Measurements from ENCODE around the gene IMPDH2. TPM values are rescaled to one million over a fixed set of nuclear protein-coding genes. Genes with fewer than 3 reads are reported as not detected.

IMPDH2 gene
- 486 TPM for polyA plus RNA-seq (2012; ENCODE audit: insufficient read depth, insufficient read length)

DNA sequence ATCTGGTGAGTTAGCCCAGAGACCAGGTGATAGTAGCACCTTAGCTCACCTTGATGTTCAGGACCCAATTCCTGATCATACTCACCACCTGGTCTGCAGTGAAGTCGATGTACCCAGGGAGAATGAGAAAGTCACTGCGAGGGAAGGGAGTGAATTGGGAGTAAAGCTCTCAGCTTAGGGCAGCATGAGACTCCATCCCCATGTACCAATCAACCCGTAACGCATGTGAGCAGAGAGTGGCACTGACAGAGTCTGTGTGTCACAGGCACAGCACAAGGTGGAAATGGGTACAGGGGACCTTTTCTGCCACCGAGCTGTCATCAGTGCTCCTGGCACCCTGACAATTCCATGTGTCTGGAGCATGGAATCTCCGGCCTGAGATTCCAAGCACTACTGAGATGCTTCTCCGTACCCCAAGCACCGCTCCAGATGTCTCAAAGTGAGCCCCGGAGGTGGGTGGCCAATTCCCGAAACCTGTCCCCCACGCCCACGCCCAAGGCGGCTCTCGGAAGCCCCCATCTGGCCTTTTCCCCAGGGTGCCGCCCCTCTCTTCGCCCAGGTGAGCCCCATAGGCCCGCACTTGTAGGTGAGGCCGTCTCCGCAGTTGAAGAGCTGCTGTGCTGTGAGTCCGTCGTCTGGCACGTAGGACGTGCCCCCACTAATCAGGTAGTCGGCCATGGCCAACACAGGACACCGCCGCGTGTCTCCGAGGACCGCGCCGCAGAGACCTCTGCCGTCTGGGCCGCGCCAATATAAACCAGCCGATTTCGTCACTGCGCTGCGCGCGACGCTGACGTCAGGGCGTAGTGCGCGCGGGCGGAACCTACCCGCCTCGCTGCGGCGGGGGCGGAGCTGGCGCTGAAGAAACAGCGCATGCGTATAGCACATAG is at the start of gene IMPDH2:
Gene IMPDH2 (minus strand): TSS at position 726 of the 890 bp plus-strand sequence. CDS start 48 bp downstream, at position 678.
- DNase-seq (ENCODE audit: low read depth, low spot score) = peak; percentile 90
- peak within 1 kb of the TSS; percentile 89 for H3K4me3 ChIP-seq (ENCODE audit: low read length)

DNA sequence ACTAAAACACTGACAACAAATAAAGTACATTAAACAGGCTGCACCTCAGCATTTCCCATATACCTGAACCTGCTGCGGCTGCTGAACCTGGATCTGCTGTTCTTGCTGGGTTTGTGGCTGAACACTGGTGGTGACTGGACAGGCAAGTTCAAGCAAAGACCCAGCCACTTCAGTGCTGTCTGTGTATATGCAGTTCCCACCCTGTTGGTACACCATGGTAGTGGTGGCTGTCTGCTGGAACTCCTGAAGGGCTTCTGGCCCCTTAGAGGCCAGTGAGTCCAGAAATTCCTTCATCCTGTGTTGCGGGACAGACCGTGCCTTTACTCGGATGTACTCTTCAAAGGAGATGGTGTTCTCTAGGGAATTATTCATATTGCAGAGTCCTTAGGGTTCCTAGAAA is 47.4 kb upstream of the IMPDH2 start:
- no peak overlapping the region for H3K4me3 ChIP-seq (ENCODE audit: low read length)
- no peak for DNase-seq (ENCODE audit: low read depth, low spot score)

DNA sequence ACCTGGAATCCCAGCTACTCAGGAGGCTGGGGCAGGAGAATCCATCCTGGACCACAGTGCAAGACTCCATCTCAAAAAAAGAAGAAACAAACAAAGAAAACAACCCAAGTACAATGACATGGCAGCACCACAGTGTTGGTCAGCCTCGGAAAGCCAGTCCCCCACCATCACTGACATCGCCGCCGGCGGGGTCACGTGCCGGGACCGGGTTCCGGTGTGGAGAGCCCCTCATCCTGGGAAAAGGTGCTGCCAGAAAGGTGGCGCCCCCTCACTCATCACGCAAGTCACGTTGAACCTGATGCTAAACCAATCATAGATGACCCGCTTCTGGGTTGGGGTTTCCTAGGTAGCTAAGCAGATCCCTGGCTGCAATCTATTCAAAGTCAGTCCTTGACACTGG is 46.9 kb upstream of the IMPDH2 start:
- H3K4me3 ChIP-seq (ENCODE audit: low read length) = no peak overlapping the region
- DNase-seq (ENCODE audit: low read depth, low spot score) = no peak

DNA sequence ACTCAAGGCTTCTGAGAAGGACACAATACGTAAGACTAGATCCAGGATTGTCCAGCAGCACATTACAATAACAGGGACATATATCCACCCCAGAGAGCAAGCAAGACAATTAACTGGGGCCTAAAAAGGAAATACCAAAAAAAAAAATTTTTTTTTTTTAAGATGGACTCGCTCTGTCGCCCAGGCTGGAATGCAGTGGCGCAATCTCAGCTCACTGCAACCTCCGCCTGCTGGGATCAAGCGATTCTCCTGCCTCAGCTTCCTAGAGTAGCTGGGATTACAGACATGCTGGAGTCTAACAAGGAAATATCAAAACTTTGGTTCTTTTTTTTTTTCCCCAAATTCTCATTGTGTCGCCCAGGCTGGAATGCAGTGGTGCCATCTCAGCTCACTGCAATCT is 28.8 kb upstream of the IMPDH2 start:
- no peak overlapping the region for H3K4me3 ChIP-seq (ENCODE audit: low read length)
- no peak for DNase-seq (ENCODE audit: low read depth, low spot score)

DNA sequence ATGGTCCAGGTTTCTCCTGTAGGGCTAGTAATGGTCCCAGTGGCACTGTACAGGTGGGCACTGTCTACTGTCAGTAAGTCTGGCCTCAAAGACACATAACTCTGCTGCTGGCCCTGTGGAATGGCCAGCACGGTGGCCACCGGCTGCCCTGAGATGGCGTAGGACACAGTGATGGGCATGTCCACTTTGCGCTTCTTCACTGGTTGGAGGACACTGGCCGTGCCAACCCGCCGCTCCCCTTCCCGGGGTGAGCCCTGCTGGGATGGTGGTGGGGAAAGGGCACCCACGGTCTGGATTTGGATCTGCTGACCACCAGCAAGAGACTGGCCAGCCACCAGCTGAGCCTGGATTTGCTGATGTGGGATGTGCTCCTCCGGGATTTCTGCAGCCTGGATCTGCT is 28.1 kb upstream of the IMPDH2 start:
- no peak overlapping the region for H3K4me3 ChIP-seq (ENCODE audit: low read length)
- no peak for DNase-seq (ENCODE audit: low read depth, low spot score)

DNA sequence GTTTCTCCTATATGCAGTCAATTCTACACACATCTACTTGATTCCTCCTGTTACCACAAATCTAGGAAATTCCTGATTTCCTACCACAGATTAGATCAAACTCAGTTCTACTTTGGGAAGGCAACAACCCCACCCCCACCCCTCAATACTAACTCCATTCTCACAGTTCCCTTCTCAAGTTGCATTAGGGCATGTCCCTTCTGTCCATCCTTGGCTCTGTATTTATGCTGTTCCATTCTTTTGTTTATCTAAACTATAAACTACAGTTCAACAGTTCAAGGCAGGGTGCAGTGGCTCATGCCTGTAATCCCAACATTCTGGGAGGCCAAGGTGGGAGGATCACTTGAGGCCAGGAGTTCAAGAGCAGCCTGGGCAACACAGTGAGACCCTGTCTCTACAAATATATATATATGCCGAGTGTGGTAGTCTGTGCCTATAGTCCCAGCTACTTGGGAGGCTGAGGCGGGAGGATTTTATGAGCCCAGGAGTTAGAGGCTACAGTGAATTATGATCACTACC is 25.2 kb upstream of the IMPDH2 start:
- no peak for DNase-seq (ENCODE audit: low read depth, low spot score)
- H3K4me3 ChIP-seq (ENCODE audit: low read length) = no peak overlapping the region

DNA sequence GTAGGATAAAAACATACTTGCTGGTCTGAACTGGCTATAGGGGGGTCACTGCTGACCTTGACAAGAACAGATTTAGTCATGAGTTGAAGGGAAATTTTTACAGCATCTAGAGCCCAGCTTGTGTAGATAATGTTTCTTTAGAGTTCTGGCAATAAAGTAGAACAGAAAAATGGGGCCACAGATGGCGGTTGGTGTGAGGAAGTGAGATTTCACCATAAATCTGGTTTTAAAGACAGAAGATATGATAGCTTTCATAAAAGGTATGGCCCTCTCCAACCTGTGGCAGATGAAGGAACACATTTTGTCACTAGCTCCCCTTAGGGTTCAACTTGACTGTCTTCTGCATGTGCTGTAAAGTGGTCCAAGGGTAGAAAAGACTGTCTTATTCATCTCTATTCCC is 24.3 kb upstream of the IMPDH2 start:
- no peak overlapping the region for H3K4me3 ChIP-seq (ENCODE audit: low read length)
- no peak for DNase-seq (ENCODE audit: low read depth, low spot score)

DNA sequence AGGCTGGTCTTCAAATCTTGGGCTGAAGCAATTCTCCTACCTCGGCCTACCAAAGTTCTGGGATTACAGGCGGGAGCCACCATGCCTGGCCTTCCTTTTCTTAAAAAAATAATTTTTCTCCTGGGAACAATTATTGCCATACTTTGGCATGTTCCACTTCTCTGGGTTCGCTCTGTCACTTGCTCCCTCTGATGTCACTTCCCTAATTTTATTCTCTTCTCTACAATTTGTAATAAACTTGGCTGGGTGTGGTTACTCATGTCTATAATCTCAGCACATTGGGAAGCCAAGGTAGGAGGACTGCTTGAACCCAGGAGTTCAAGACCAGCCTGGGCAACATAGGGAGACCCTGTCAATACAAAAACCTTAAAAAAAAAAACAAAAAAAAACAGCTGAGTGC is 6.1 kb upstream of the IMPDH2 start:
- no peak overlapping the region for H3K4me3 ChIP-seq (ENCODE audit: low read length)
- DNase-seq (ENCODE audit: low read depth, low spot score) = no peak

DNA sequence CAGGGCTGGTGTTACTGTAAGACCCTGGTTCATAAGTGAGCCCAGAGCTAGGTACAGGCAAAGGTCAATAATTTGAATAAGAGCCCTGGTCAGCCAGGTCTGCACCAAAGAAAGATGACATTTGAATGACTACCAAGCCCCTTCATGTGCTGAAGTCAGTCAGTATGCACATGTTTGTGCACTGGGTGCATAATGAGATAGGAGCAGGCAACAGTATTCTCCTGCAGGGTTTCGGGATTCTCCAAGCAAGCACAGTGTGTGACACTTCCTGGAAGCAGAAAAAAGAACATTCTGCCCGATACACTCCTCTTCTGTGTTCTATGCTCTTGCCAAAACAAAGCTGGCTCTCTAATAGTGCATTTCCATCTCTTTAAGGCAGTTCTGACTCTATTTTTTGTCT is 5.5 kb upstream of the IMPDH2 start:
- DNase-seq (ENCODE audit: low read depth, low spot score) = no peak
- H3K4me3 ChIP-seq (ENCODE audit: low read length) = no peak overlapping the region

DNA sequence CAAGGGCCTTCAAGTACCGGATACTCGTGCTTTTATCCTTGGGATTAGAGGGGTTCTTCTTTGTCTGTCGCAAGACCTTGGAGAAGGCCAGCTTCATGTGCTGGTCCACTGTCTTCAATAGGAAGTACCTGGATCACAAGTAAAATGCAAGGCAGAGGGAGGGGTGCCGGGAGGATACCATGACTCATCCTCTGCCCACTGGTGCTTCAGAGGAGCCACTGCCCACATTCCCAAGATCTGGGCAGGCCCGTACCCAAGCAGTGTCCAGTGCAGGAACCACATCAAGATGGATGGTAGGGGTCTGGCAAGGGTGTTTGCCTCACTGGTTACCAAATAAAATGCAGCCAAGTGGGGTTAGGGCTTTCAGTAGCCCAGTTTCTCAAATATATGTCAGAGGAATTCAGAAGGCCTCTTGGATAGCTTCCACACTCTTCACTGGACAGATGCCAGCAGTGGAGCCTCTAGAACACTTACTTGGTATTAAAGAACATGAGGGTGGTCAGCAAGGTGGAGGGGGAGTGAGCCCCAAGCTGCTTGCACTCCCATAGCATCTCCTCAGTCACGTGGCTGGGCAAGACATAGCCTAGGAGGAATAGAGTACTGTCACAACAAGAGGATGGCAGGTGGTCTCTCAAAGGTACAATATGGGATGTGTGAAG is 3.6 kb upstream of the IMPDH2 start:
- DNase-seq (ENCODE audit: low read depth, low spot score) = no peak
- H3K4me3 ChIP-seq (ENCODE audit: low read length) = no peak overlapping the region

DNA sequence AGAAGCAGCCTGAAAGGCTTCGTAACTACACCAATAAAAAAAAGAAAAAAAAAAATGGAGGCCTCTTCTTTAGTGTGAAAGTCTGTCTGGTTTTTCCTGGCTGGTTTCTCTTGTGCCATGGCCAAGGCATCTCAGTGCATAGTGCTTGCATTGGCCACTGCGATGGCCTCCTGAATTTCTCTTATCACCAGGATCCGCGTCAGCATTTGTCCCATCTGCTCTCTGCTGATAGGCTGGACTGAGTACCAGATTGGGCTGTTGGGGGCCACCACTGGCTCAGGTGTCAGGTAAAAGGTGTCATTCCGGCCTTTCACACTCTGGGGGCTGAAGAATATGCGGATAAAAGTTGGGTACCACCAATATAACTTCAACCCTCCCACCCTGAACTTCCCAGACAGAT is 1.1 kb upstream of the IMPDH2 start:
- H3K4me3 ChIP-seq (ENCODE audit: low read length) = no peak overlapping the region
- no peak for DNase-seq (ENCODE audit: low read depth, low spot score)

DNA sequence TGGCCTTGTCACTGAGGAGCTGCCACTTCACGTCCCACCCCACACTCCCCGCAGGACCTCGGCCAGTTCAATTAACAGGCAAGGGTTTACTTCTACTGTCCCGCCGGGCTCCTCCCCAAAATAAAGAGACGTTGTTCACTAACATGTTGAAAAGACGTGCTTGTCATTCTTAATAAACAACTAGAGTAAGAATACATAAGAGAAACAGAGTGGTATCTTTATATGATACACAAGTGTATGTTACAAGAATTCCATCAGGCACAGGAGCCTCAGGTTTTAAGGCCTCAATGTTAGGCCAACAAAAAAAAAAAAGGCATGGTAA is 326 bp upstream of the IMPDH2 start:
- DNase-seq (ENCODE audit: low read depth, low spot score) = no peak
- peak overlapping the region; percentile 89 for H3K4me3 ChIP-seq (ENCODE audit: low read length)

DNA sequence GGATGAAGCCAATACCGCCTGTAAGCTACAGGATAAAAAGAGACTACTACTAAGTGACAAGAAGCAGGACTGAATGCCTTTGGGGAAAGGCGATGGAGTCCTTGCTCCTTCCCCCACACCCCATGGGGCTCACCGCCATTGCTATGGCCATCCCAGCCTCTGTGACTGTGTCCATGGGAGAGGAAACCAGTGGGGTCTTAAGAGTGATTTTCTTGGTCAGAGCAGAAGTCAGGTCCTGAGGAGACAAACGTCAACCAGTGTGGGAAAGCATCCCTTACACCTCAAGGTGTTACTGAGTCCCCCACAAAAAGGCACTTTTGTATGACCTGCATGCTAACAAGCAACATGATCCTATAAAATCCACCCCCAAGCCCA is 913 bp downstream of the IMPDH2 start:
- H3K4me3 ChIP-seq (ENCODE audit: low read length) = peak overlapping the region; percentile 89
- DNase-seq (ENCODE audit: low read depth, low spot score) = no peak

DNA sequence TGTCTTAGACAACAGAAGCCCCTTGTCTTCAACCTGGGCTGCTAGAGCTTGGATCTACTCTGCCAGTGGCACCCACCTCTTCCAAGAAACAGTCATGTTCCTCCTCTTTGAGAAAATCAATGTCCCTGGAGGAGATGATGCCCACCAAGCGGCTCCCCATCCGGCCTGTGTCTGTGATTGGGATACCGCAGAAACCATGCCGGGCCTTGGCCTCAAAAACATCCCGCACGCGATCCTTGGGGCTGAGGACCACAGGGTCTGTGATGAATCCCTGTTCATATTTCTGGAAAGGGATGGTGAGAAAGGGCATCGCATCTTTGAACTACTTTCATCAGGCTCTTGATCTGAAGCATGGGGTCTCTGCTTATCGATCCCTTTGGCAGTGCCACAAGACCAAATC is 1.6 kb downstream of the IMPDH2 start:
- no peak for DNase-seq (ENCODE audit: low read depth, low spot score)
- H3K4me3 ChIP-seq (ENCODE audit: low read length) = no peak overlapping the region

DNA sequence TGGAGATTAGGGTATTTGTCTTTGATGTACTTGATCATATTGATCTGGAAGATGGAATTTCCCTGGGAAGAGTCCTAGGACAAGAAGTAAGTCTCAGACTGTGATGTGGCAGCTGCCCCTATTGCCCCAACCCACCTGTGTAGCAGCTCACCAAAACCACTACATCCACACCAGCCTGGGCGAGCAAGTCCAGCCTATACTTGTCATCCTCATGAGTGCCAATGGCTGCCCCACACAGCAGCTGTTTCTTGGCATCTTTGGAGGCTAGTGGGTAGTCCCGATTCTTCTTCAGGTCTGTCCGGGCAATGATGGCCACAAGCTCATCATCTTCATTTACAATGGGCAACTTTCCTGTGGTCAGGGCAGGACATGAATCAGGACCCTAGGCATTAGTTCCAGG is 2.7 kb downstream of the IMPDH2 start:
- DNase-seq (ENCODE audit: low read depth, low spot score) = no peak
- no peak overlapping the region for H3K4me3 ChIP-seq (ENCODE audit: low read length)

DNA sequence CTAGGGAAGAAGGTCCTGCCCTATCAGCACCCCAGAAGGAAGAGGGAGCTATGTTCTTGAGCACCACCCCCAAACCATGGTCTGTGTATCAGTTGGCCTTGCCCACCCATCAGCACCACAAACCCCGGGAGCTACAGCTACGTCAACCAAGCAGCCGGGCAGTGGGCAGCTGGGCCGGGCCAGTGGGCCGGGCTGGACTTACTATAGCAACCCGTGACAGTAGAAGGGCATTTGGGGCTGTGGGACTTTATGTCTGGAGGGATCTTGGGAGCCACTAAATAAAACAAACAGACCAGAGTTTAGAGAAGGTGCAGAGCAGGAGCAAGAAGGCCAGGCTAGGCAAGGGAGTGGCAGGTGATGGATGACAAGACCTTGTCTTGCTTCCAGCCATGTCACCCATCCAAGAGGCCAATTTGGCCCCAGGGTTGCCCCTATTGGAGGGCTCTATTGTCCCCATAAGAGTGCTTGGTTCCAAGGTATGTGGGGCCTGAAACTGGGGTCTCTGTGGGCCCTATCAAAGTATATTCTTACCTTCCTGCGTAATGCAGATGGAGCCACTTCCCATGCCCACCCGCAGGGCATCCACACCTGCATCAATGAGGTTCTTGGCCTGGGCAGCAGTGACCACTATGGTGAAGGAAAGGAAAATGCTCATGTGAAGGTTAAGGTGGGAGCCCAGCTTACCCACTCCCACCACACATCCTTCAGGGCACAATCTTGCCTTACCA is 3.2 kb downstream of the IMPDH2 start:
- H3K4me3 ChIP-seq (ENCODE audit: low read length) = no peak overlapping the region
- no peak for DNase-seq (ENCODE audit: low read depth, low spot score)

DNA sequence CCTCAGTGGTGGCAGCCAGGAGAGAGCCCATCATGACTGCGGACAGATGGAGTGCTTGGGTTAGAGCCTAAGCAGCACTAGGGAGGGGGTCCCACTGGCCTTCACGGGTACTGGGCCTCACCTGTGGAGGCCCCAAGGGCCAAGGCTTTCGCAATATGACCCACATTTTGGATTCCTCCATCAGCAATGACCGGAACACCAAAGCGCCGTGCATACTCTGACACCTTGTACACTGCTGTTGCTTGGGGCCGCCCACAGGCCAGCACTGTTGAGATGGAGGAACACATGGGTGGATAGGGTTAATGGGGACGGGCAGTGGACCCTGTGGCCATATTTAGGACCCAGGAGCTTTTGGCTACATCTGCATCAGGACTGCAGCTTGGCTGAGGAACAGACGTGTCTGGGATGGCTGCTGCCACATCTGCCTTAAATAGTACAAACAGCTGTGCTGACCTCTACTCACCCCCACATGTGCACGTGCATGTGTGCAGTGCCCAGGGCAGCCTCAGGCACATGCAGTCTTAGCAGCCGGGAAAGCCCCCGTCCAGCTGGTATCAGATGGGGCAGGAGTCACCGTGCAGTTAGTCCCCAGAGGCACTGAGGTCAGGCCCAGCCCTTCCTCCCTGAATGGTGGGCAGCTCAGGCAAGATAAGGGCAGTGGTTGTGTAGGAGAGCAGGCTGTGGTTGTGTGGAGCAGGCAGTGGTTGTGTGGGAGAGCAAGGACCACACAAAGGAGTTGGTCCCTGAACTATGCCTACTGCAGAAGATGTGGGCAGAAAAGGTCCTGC is 4.0 kb downstream of the IMPDH2 start:
- H3K4me3 ChIP-seq (ENCODE audit: low read length) = no peak overlapping the region
- no peak for DNase-seq (ENCODE audit: low read depth, low spot score)

DNA sequence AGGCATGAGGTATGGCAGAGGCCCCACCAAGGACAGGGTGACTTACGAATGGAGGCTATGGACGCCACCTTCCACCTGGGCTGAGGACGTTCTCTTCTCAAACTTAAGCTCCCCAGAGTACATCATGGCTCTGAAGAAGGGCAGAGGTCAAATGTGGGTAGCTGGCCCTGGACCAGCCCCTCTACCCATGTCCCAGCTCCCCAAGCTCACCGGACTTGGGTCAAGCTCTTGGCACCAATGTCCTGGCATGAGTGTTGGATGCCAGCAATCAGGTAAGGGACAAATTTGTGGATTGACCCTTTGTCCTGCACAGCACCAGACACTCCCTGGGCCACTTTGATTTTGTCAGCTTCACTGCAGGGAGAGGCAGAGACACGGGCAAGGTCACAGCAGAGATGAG is 4.7 kb downstream of the IMPDH2 start:
- no peak overlapping the region for H3K4me3 ChIP-seq (ENCODE audit: low read length)
- no peak for DNase-seq (ENCODE audit: low read depth, low spot score)

DNA sequence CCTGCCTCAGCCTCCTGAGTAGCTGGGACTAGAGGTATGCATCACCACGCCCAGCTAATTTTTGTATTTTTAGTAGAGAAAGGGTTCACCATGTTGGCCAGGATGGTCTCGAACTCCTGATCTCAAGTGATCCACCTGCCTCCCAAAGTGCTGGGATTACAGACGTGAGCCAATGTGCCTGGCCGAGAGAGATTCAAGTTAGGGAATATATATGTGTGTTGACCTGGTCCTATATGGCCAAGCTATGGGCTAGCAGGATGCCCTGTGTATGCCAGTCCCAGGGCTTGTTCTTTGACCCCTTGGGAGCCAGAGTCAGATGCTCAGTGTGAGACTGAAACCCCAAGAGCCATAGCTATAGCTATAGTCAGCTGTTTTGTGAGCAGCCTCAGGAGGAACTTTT is 5.4 kb downstream of the IMPDH2 start:
- H3K4me3 ChIP-seq (ENCODE audit: low read length) = no peak overlapping the region
- no peak for DNase-seq (ENCODE audit: low read depth, low spot score)
